Smooth muscle cell (in vitro differentiated cells): ENCODE data around the gene AGAP1. TPM values are rescaled to one million over a fixed set of nuclear protein-coding genes. Genes with fewer than 3 reads are reported as not detected.

ENCODE experiments used
- DNase-seq: peaks from one replicate; lab custom pipeline; 2025; ENCODE audit not compliant: unreplicated experiment; lab: John Stamatoyannopoulos, UW
- H2AFZ ChIP-seq: fragments of 200-600 bp; sonication (generic); 2 replicates; pipeline ENCODE4 v1.6.0; 2016; ENCODE audit warnings: antibody characterized with exemption, low read depth, mild to moderate bottlenecking
- H3F3A ChIP-seq: fragments of 200-600 bp; sonication (generic); 2 replicates; pipeline ENCODE4 v1.6.0; 2017; ENCODE audit warnings: antibody characterized with exemption, low read depth
- H3K27ac ChIP-seq: fragments of 200-600 bp; sonication (generic); 2 replicates; pipeline ENCODE4 v1.5.1; 2016; ENCODE audit warnings: low read depth, mild to moderate bottlenecking
- H3K27me3 ChIP-seq: fragments of 200-600 bp; sonication (generic); 2 replicates; pipeline ENCODE4 v1.6.1; 2016; ENCODE audit warnings: low read depth, mild to moderate bottlenecking
- H3K36me3 ChIP-seq: fragments of 200-600 bp; sonication (generic); 2 replicates; pipeline ENCODE4 v1.5.1; 2016; ENCODE audit warnings: low read depth
- H3K4me1 ChIP-seq: fragments of 200-600 bp; sonication (generic); 2 replicates; pipeline ENCODE4 v1.5.1; 2016; ENCODE audit warnings: low read depth
- H3K4me2 ChIP-seq: fragments of 200-600 bp; sonication (generic); 2 replicates; pipeline ENCODE4 v1.6.0; 2016; ENCODE audit warnings: mild to moderate bottlenecking
- H3K4me3 ChIP-seq: fragments of 200-600 bp; sonication (generic); 2 replicates; pipeline ENCODE4 v1.5.1; 2016; ENCODE audit warnings: mild to moderate bottlenecking
- H3K79me2 ChIP-seq: fragments of 200-600 bp; sonication (generic); 2 replicates; pipeline ENCODE4 v1.6.0; 2016; ENCODE audit warnings: low read depth, mild to moderate bottlenecking
- H3K9ac ChIP-seq: fragments of 200-600 bp; sonication (generic); 2 replicates; pipeline ENCODE4 v1.6.0; 2016; ENCODE audit warnings: low read depth
- H3K9me3 ChIP-seq: fragments of 200-600 bp; sonication (generic); replicated peaks from 2 replicates; pipeline ENCODE4 v1.5.1; 2016; ENCODE audit warnings: low read depth
- H4K20me1 ChIP-seq: fragments of 200-600 bp; sonication (generic); 2 replicates; pipeline ENCODE4 v1.6.0; 2016; ENCODE audit warnings: low read depth
- CTCF ChIP-seq: fragments of 200-600 bp; sonication (generic); IDR thresholded peaks from 2 replicates; pipeline ENCODE4 v1.5.1; 2017; ENCODE audit warnings: borderline replicate concordance, mild to moderate bottlenecking, antibody characterized with exemption; ENCODE audit not compliant: insufficient read depth, poor library complexity, severe bottlenecking
- WGBS: methylation state at CpG from one replicate; pipeline ENCODE4 v1.1.7; 2016; ENCODE audit warnings: low lambda C conversion rate; 5-methylcytosine and 5-hydroxymethylcytosine counted together
- polyA plus RNA-seq: library from polyadenylated mRNA; unstranded; fragments of >200 nt; fragmentation: Nextera tagmentation; extraction: Ambion mirVana; gene quantifications from 2 replicates; pipeline ENCODE4 v1.2.1, GENCODE V29; 2016
- total RNA-seq: library from RNA; depleted of rRNA; stranded (reverse); fragments of >200 nt; gene quantifications from 2 replicates; pipeline ENCODE4 v1.2.3, GENCODE V29; 2014

AGAP1 gene
- total and polyA plus RNA-seq, 2 experiments from 2014 or later = 3.9 to 9.8 TPM

GRCh38 chr2:235573331-235574221 is 79.7 kb downstream of the AGAP1 start:
- Histone ChIP-seq H3F3A (no peaks in the 10 kb centered on the region), H3K4me3 (no peak overlapping the region), H3K4me2 (no peak overlapping the region), H3K4me1 (peaks cover 27% of the 10 kb centered on the region), H4K20me1 (peaks cover 95% of the 10 kb centered on the region), H3K9ac (no peak overlapping the region), H3K27me3 (no peaks in the 10 kb centered on the region), H2AFZ (no peak overlapping the region), H3K79me2 (peaks cover 40% of the 10 kb centered on the region), H3K27ac (no peak overlapping the region), H3K9me3 (no peaks in the 10 kb centered on the region), H3K36me3 (no peaks in the 10 kb centered on the region)
- TF ChIP-seq CTCF = no peak
- no peak for DNase-seq
- WGBS = 91% methylated on average over 12 of the region's 12 CpGs

DNA sequence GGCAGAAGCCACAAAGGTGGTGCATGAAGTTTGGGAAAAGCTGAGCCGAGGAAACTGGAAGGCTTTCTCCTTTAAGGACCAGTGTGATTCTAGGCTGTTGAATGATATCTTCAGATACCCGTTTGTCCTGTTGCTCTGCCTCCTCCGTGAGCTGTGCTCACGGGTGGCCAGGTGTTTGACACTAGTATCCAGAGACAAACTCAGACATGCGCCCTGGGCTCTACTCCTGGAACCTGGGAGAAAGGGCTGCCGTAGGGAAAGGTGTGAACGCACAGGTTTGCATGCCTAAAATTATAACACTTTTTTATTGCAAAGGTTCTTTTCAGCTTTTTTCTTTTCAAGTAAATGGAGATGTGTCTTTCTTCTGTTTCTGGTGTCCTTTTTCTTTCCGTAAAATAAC is 81.6 kb downstream of the AGAP1 start:
- Histone ChIP-seq H3K27me3 (no peaks in the 10 kb centered on the region), H3K4me2 (no peak overlapping the region), H3K4me3 (no peak overlapping the region), H3K79me2 (peaks cover 44% of the 10 kb centered on the region), H3K27ac (no peak overlapping the region), H3F3A (no peaks in the 10 kb centered on the region), H3K9ac (no peak overlapping the region), H3K4me1 (peaks cover 22% of the 10 kb centered on the region), H3K36me3 (no peaks in the 10 kb centered on the region), H4K20me1 (peaks cover 99% of the 10 kb centered on the region), H3K9me3 (no peaks in the 10 kb centered on the region), H2AFZ (no peak overlapping the region)
- WGBS = 68% methylated on average over 8 of the region's 8 CpGs
- DNase-seq = no peak
- no peak for TF ChIP-seq CTCF

GRCh38 chr2:235575904-235576303 is 82.1 kb downstream of the AGAP1 start:
- TF ChIP-seq CTCF = no peak
- H3K4me3 ChIP-seq = no peak overlapping the region
- peaks cover 22% of the 10 kb centered on the region for H3K4me1 ChIP-seq
- H3K79me2 ChIP-seq = peaks cover 40% of the 10 kb centered on the region
- no peak overlapping the region for H3K27ac ChIP-seq
- no peaks in the 10 kb centered on the region for H3F3A ChIP-seq
- no peaks in the 10 kb centered on the region for H3K27me3 ChIP-seq
- no peaks in the 10 kb centered on the region for H3K9me3 ChIP-seq
- no peak overlapping the region for H3K9ac ChIP-seq
- DNase-seq = no peak
- 70% methylated on average over 8 of the region's 8 CpGs for whole genome bisulfite sequencing
- no peak overlapping the region for H3K4me2 ChIP-seq
- H4K20me1 ChIP-seq = peaks cover 99% of the 10 kb centered on the region
- no peaks in the 10 kb centered on the region for H3K36me3 ChIP-seq
- no peak overlapping the region for H2AFZ ChIP-seq
